CD14-positive monocyte (primary cell): ENCODE measurements around the gene SEC16A. TPM values are rescaled to one million over a fixed set of nuclear protein-coding genes. Genes with fewer than 3 reads are reported as not detected.

Source experiments
- DNase-seq, 3 donors: peaks; one replicate each; pipeline ENCODE4 v3.0.0-alpha.2; 2011 to 2022
- H2AFZ ChIP-seq: 2 replicates; pipeline ENCODE4 v1.6.0; 2012; ENCODE audit warnings: mild to moderate bottlenecking, low read depth, low read length, inconsistent platforms; ENCODE audit not compliant: insufficient read depth, poor library complexity, severe bottlenecking
- H3K27ac ChIP-seq, 2 donors: 1 replicate in 1 of 2; 2 replicates in 1 of 2; pipeline ENCODE4 v1.5.1; 2012 to 2013; ENCODE audit warnings: low read length in 2 of 2, control low read depth in 1 of 2, inconsistent platforms in 1 of 2, low read depth in 1 of 2, mild to moderate bottlenecking in 1 of 2
- H3K27me3 ChIP-seq, 2 donors: one replicate each; pipeline versions ENCODE4 v1.6.0 to v1.6.1; 2011 to 2013; ENCODE audit warnings: low read length in 2 of 2; ENCODE audit not compliant: control insufficient read depth in 2 of 2, insufficient read depth in 2 of 2
- H3K36me3 ChIP-seq, 2 donors: replicated peaks in 1 of 2; 1 replicate in 1 of 2; 2 replicates in 1 of 2; pipeline versions ENCODE4 v1.5.1 to v1.6.1; 2012 to 2013; ENCODE audit warnings: low read length in 2 of 2, control low read depth in 1 of 2, inconsistent platforms in 1 of 2, mild to moderate bottlenecking in 1 of 2; ENCODE audit not compliant: insufficient read depth in 2 of 2, control insufficient read depth in 1 of 2
- H3K4me1 ChIP-seq, 2 donors: 1 replicate in 1 of 2; 2 replicates in 1 of 2; pipeline versions ENCODE4 v1.5.1 to v1.6.1; 2012 to 2013; ENCODE audit warnings: low read length in 2 of 2, control low read depth in 1 of 2, inconsistent platforms in 1 of 2, mild to moderate bottlenecking in 1 of 2, moderate library complexity in 1 of 2; ENCODE audit not compliant: insufficient read depth in 2 of 2, control insufficient read depth in 1 of 2
- H3K4me2 ChIP-seq: replicated peaks from 2 replicates; pipeline ENCODE3; 2012; ENCODE audit warnings: low read length, moderate library complexity, mild to moderate bottlenecking; ENCODE audit not compliant: poor library complexity, severe bottlenecking; ENCODE audit errors: extremely low read depth
- H3K4me3 ChIP-seq, 3 experiments: fragments of 200-600 bp in 1 of 3; sonication (generic) in 1 of 3; replicated peaks in 1 of 3; 1 replicate in 2 of 3; 2 replicates in 1 of 3; pipeline ENCODE4 v1.5.1; 2011 to 2013; ENCODE audit warnings: low read length in 3 of 3, mild to moderate bottlenecking in 3 of 3, control low read depth in 2 of 3, low read depth in 2 of 3, inconsistent platforms in 1 of 3, moderate library complexity in 1 of 3
- H3K79me2 ChIP-seq: 2 replicates; pipeline ENCODE4 v1.6.0; 2012; ENCODE audit warnings: mild to moderate bottlenecking, control low read depth, inconsistent platforms, low read length, moderate library complexity; ENCODE audit not compliant: insufficient read depth
- H3K9ac ChIP-seq: 2 replicates; pipeline ENCODE4 v1.6.0; 2017; ENCODE audit warnings: low read length, mild to moderate bottlenecking; ENCODE audit not compliant: insufficient read depth, poor library complexity, severe bottlenecking
- H3K9me3 ChIP-seq, 2 donors: replicated peaks in 1 of 2; 1 replicate in 1 of 2; 2 replicates in 1 of 2; pipeline versions ENCODE4 v1.5.1 to v1.6.1; 2012 to 2013; ENCODE audit warnings: low read length in 2 of 2, control low read depth in 1 of 2; ENCODE audit not compliant: control insufficient read depth in 1 of 2, insufficient read depth in 1 of 2
- H4K20me1 ChIP-seq: 2 replicates; pipeline ENCODE4 v1.6.0; 2012; ENCODE audit warnings: mild to moderate bottlenecking, low read length, control low read depth, moderate library complexity; ENCODE audit not compliant: insufficient read depth
- H3K27ac Mint-ChIP-seq, 7 donors: one replicate each; pipeline ENCODE4 v1.8.0; 2020; ENCODE audit warnings: mild to moderate bottlenecking in 7 of 7, mixed read lengths in 7 of 7, moderate library complexity in 6 of 7, inconsistent platforms in 2 of 7
- H3K27me3 Mint-ChIP-seq, 3 donors: one replicate each; pipeline ENCODE4 v1.8.0; 2021 to 2022; ENCODE audit warnings: low read depth in 3 of 3, mild to moderate bottlenecking in 3 of 3, mixed read lengths in 3 of 3, moderate library complexity in 3 of 3, inconsistent platforms in 1 of 3
- H3K36me3 Mint-ChIP-seq, 2 donors: one replicate each; pipeline ENCODE4 v1.8.0; 2020; ENCODE audit warnings: mixed read lengths in 2 of 2, inconsistent platforms in 1 of 2, mild to moderate bottlenecking in 1 of 2
- H3K4me1 Mint-ChIP-seq: one replicate; pipeline ENCODE4 v1.8.0; 2020; ENCODE audit warnings: mild to moderate bottlenecking, mixed read lengths
- H3K4me3 Mint-ChIP-seq, 2 donors: one replicate each; pipeline ENCODE4 v1.8.0; 2020; ENCODE audit warnings: mild to moderate bottlenecking in 2 of 2, mixed read lengths in 2 of 2, moderate library complexity in 1 of 2
- H3K9me3 Mint-ChIP-seq, 7 donors: one replicate each; pipeline ENCODE4 v1.8.0; 2020 to 2022; ENCODE audit warnings: mixed read lengths in 7 of 7, mild to moderate bottlenecking in 6 of 7, moderate library complexity in 6 of 7, inconsistent platforms in 2 of 7
- CTCF ChIP-seq: fragments of 200-600 bp; IDR thresholded peaks from one replicate; pipeline ENCODE4 v1.8.0; 2022; ENCODE audit warnings: antibody characterized with exemption, mild to moderate bottlenecking
- WGBS: methylation state at CpG from one replicate; pipeline ENCODE4 v1.1.5; 2013; ENCODE audit warnings: missing lambda C conversion rate; ENCODE audit not compliant: insufficient coverage; 5-methylcytosine and 5-hydroxymethylcytosine counted together
- intact Hi-C, 2 donors: fragments of 100-400 bp; cut with micrococcal nuclease; formaldehyde crosslinking; loops; one replicate each; pipeline versions ENCODE4 v1.15.0 to v1.15.1; 2023
- polyA plus RNA-seq, 3 donors: library from polyadenylated mRNA; depleted of rRNA in 1 of 3; unstranded in 2 of 3; stranded (reverse) in 1 of 3; fragments of 300-500 nt in 2 of 3; fragments of >200 nt in 1 of 3; fragmentation: Illumina TruSeq in 2 of 3; gene quantifications; 1 replicate in 2 of 3; 2 replicates in 1 of 3; pipeline ENCODE4 v1.2.3, GENCODE V29; 2012 to 2021

Gene SEC16A
- polyA plus RNA-seq, 3 donors: 11.1 to 36.8 (median 19.1) TPM

GRCh38 chr9:136441681-136442245 lies 41.1 kb downstream of the SEC16A start:
- Mint-ChIP-seq H3K9me3 (no peaks in the 10 kb centered on the region), H3K27me3 (peaks cover 5 to 11% (median 6%) of the 10 kb centered on the region in 3 donors), H3K36me3 (peaks cover 49 to 64% of the 10 kb centered on the region in 2 donors), H3K4me3 (no peak overlapping the region), H3K4me1 (peaks cover 20% of the 10 kb centered on the region), H3K27ac (no peak overlapping the region)
- Histone ChIP-seq H3K4me3 (no peak overlapping the region), H3K9ac (no peak overlapping the region), H3K9me3 (no peaks in the 10 kb centered on the region), H3K79me2 (peaks cover 18% of the 10 kb centered on the region), H2AFZ (no peak overlapping the region), H3K27ac (no peak overlapping the region), H3K4me1 (peaks cover 23 to 27% of the 10 kb centered on the region in 2 donors), H3K27me3 (peaks cover 0 to 4% of the 10 kb centered on the region in 2 donors), H3K36me3 (peaks cover 56 to 63% of the 10 kb centered on the region in 2 donors), H3K4me2 (no peak overlapping the region), H4K20me1 (peaks cover 41% of the 10 kb centered on the region)
- intact Hi-C loops: no loop called here
- WGBS: 95% methylated on average over 16 of the region's 17 CpGs
- DNase-seq: no peak
- TF ChIP-seq CTCF: no peak

GRCh38 chr9:136441191-136441680 lies 41.6 kb downstream of the SEC16A start:
- Histone ChIP-seq H3K27me3 (peaks cover 0 to 4% of the 10 kb centered on the region in 2 donors), H3K79me2 (peaks cover 18% of the 10 kb centered on the region), H3K9ac (no peak overlapping the region), H3K4me3 (no peak overlapping the region), H4K20me1 (peaks cover 39% of the 10 kb centered on the region), H2AFZ (no peak overlapping the region), H3K4me2 (no peak overlapping the region), H3K4me1 (peaks cover 23 to 27% of the 10 kb centered on the region in 2 donors), H3K36me3 (peaks cover 51 to 58% of the 10 kb centered on the region in 2 donors), H3K27ac (no peak overlapping the region), H3K9me3 (no peaks in the 10 kb centered on the region)
- WGBS: 93% methylated on average over 12 of the region's 15 CpGs
- Mint-ChIP-seq H3K27me3 (peaks cover 5 to 11% (median 6%) of the 10 kb centered on the region in 3 donors), H3K4me1 (peaks cover 25% of the 10 kb centered on the region), H3K9me3 (no peaks in the 10 kb centered on the region), H3K4me3 (no peak overlapping the region), H3K27ac (peak overlapping the region in 1 of 7 donors; percentile 50), H3K36me3 (peaks cover 47 to 63% of the 10 kb centered on the region in 2 donors)
- intact Hi-C loops: no loop called here
- TF ChIP-seq CTCF: no peak
- DNase-seq: no peak
